ENCODE results near the gene COL11A1.
"Not testable (repeated sequence)": the region's sequence is repeated elsewhere in the genome, so short reads cannot be mapped to it uniquely, and the experiment has no call there.

The COL11A1 gene

DNA sequence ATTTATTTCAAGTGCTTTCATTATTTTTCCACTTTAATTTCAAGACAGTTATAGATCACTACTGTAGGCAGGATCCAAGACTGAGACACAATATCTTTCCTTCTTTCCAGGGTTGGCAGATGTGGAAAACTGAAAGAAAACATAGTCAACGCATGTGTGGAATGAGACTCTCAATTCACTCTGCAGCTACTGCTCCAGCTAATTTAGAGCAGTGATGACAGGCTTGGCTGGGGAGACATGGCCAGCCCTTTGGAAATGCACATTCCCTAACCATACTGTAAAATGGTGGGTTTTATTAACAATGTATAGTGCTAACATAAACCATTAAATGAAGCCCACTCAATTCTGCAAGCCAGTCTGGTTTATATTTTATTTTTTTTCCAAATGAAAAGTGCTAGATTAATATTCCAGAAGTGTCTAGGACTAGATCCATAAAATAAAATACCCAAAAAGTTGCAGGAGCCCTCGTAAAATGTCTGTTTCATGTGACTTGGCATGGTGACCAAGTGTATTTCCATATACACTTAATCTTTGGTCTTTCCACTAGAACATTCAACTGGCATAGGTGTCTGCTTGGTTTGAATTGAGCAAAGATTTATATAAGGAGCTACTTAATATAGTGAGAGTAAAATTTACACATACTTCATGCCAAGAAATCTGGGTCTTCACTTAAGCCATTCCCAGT lies 32.9 kb downstream of the COL11A1 start:
- DNase-seq, result no peak

DNA sequence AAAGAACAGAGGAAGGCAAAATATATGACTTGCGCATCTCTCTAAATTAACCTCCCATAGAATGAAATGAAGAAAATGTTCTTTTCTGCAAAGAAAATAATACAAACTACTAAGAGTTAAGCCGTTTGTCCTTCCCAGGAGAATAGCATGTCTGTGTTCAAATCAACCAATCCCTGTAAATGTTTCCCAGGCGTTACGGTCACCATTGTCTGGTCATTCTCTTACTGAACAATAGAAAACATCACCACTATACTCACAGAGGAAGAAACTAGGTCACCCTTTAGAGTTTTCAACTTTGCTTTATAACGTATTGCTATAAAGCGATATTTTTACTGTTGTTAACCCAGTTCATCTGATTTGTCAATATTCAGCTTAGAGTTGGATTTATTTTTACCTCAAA lies 34.1 kb downstream of the COL11A1 start:
- no peak for DNase-seq

DNA sequence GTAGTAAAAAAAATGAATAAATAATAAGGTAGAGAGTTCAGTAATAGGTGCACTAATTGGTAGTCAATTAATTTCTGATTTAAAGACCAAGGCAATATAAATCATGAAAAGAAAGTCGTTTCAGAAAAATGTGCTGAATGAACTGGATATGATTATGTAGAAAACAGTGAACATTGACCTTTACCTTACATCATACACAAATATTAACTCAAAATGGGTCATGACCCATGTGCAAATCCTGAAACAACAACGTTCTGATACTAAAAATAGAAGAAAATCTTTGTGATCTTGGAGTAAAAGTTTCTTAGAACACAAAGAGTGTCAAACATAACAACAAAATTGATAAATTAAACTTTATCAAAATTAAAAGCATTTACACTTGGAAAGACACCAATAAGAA lies 39.1 kb downstream of the COL11A1 start:
- no peak for DNase-seq

DNA sequence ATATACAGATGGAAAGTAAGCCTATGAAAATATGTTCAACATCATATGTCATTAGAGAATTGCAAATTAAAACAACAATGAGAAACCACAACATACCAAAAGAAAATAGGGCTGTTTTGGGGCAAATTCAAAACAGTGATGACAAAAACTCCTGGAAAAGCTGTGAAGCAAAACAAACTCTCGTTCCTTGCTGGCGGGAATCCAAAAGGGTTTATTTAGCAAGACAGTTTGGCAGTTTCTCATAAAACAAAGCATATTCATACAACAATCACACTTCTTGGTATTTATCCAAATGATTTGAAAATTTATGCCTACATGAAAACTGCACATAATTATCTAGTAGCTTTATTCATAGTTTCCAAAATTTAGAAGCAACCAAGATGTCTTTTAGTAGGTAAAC lies 44.4 kb downstream of the COL11A1 start:
- no peak for DNase-seq

DNA sequence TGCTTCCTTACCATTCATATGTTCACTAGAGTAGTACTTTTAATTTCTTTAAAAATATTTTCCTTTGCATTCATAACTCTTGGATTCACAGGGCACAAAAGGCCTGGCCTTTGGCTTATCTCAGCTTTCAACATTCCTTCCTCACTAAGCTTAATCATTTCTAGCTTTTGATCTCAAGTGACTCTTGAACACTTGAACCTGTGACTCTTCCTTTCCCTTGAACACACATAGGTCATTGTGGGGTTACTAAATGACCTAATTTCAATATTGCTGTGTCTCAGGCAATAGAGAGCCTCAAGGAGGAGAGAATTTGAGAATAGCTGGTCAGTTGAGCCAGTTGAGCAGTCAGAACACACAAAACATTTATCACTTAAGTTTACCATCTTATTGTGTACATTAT lies 49.9 kb downstream of the COL11A1 start:
- DNase-seq, result no peak

DNA sequence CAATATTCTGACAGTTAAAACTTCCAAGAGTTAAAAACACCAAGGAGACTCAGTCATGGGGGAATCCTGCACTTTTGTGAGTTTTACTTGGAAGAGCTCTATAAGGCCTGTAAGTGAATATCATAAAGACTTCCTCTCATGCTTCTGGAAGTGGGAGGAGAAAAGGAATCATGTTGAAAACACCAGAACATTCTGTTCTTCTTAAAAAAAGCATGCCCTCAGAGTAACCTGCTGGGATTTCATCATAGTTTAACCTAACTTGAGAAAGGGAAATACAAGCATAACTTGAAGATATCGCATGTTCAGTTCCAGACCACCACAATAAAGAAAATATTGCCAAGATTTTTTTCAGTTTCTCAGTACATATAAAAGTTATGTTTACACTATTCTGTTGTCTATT lies 51.9 kb downstream of the COL11A1 start:
- no peak for DNase-seq

DNA sequence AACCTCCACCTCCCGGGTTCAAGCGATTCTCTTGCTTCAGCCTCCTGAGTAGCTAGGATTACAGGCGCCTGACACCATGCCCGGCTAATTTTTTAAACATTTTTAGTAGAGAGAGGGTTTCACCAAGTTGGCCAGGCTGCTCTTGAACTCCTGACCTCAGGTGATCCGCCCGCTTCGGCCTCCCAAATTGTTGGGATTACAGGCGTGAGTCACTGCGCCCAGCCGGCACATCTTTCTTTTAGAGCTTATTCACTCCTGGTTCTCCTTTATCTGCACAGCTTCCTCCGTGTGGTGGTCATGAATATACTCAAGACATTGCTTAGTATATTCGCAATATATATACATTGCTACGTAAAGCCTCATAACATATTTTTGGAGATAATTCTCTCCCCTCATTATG lies 80.2 kb downstream of the COL11A1 start:
- DNase-seq, result not testable (repeated sequence)

DNA sequence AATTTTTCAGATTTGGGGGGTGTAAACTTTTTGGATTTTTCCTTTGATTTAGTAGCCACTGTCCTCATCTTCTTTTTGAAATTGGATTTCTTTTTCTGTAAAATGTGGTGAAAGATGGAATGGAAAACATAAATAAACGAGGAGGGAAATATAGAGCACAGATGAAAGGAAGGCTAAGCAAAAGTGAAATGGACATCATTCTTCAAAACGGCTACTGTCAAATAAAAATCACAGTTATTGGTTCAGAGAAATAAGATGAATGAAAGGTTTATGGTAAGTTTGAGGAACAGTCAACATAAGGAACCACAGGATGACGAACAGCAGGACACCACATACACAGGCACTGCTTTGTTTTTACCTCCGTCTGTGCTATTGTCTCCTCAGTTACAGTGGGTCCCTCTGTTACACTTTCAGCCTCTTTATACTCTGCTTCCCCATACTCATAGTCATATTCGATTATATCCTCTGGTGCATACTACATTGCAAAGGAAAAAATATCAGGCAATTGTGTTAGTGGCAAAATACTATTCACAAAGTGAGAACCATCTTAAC lies 82.4 kb downstream of the COL11A1 start:
- no peak for DNase-seq

DNA sequence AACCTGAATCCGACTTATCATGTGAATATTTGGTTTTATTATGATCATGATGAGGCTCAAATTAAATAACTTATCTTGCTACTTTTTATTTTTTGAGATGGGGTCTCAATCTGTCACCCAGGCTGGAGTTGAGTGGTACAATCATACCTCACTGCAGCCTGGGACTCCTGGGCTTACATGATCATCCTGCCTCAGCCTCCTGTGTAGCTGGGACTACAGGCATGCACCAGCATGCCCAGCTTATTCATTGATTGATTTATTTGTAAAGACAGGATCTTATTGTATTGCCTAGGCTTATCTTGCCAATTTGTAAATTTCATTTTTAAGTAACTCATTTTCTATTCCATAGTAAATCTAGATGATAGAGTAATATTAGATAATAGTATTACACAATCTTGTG lies 84.3 kb downstream of the COL11A1 start:
- no peak for DNase-seq

DNA sequence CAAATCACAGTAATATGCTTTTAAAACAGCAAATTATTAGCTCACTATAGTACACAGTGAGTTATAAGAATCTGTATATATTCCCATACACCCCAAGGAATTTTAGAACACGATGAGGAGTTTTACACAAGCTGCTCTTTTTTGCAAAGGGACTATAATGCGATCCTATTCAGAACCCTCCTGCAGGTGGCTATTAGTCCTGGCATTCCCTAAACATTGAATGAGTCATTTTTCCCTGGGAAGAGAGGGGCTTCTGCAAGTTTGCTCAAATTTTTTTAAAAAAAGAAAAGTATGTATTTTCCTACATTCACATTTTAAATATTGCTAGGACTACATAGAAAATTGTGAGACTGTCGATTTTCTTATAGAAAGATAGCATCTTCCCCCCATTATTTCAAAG lies 106.3 kb downstream of the COL11A1 start:
- DNase-seq, result no peak

DNA sequence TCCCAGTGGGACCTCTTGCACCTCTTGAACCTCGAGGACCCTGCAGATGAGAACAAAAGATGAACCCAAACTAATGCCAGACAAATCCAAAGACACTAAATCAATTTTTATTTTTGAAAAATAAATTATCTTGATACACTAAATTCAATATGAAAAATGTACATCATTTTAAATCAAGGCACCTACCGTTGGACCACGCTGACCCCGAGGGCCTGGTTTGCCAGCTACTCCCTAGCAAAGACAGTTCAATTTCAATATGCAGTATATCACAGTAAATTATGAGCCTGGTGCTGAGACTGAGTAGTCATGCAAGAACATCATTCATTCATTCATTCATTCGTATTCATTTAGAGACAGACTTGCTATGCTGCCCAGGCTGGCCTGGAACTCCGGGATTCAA lies 129.4 kb downstream of the COL11A1 start:
- DNase-seq, result no peak

DNA sequence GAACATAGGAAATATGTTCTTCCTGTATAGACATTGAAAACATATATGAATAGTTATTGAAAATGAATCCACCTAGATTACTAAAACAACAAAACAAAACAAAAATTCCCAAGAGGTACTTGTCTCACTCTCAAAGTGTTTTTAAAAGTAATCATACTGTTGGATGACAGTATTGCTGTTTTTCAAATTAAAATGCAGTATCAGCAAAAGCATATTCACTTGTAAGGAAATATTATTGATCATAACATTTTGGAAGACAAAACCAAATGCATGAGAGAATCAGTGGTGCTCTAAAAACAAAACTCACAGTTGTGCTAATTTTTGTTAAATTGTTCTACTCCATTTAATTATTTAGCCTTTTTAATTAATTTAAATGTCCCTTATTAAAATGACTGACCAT lies 131.0 kb downstream of the COL11A1 start:
- no peak for DNase-seq

DNA sequence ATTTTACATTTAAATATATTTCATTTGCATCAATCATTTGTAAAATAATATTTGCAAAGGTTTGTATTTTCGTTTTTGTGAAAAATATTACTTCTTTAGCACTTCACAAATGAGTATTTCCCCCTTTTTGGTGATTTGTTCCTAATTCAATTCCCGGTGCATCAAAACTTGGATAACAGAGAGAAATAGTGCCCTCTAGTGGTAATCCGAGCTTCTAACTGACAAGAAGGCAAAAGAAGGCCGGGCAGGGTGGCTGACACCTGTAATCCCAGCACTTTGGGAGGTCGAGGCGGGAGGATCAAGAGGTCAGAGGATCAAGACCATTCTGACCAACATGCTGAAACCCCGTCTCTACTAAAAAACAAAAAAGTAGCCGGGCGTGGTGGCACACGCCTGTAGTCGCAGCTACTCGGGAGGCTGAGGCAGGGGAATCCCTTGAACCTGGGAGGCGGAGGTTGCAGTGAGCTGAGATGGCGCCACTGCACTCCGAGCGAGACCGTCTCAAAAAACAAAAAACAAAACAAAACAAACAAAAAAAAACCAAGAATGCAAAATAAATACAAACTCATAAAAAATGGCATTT lies 137.7 kb downstream of the COL11A1 start:
- peak; percentile 50 for DNase-seq

DNA sequence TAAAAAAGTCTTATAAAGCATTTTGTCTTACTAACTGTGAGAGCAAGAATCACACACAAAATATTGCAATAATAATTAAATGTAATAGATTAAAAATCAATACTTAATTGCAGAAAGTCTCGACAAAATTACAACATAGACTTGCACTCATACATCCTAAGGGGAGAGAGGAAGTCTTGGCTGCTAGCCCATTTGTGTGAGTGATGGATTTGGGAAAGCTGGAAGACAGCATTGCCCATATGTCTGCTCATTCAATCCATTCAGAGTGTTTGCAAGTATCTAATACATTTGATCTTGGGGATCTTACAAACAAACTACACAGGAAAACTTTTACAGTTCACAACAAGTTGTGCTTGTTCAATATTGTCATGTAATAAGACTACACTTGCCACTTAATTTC lies 140.5 kb downstream of the COL11A1 start:
- DNase-seq, result no peak

DNA sequence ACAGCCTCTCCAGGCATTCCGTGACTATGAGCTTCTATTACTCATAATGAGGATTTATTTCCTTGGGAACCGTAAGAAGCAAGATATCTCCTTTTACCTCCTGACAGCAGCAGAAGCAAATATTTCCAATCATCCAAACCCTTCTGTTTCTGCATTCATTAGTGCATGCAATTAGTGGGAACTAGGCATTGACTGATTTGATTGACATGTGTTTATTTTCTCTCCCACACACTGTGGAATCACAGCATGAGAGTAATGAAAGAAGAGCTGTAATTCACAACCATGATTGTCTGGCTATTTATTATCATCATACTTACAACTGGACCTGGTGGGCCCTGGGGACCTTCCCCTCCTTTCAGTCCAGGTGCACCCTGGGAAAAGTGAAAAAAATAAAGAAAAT lies 146.8 kb downstream of the COL11A1 start:
- no peak for DNase-seq

DNA sequence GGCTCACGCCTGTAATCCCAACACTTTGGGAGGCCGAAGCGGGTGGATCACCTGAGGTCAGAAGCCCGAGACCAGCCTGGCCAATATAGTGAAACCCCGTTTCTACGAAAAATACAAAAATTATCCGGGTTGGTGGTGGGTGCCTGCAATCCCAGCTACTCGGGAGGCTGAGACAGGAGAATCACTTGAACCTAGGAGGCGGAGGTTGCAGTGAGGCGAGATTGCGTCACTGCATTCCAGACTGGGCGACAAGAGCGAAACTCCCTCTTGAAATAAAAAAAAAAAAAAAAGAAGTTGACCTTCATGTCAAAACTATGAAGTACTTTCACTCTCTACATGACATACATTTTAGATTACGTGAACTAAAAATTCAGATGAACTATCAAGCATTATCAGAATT lies 153.7 kb downstream of the COL11A1 start:
- no peak for DNase-seq

DNA sequence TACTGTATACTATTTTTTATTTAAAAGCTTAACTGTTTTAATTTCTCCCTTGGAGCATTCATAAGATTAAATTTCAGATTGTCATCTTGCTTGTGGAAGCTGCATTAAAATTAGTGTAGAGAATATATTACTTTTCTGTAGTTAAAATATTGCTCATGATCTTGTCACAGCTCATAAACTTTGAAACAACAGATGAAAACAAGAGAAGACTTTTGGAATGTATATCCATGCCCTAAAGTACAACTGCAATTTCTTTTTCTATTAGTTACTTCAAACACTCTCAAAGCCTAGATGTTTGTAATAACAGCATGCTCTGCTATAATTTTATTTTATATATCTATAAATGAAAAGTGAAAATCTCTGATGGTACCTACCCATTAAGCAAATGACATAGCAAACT lies 155.9 kb downstream of the COL11A1 start:
- no peak for DNase-seq

DNA sequence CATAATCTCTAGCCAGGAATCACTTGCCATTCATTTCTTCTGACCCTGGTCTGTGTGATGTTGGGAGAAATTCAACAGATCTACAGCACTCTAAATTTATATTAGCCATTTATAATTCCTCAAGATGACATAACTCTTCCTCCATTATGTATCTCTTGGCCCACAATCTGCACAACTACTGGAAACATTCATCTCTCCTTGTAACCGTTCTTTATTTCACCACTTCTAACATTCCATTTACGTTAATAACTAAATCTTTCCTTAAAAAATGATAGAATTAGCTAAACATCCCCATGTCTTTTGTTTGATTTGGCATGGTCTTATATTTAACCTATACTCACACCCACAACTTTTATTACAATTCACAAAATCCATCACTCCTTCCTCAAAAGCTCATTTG lies 166.0 kb downstream of the COL11A1 start:
- no peak for DNase-seq

DNA sequence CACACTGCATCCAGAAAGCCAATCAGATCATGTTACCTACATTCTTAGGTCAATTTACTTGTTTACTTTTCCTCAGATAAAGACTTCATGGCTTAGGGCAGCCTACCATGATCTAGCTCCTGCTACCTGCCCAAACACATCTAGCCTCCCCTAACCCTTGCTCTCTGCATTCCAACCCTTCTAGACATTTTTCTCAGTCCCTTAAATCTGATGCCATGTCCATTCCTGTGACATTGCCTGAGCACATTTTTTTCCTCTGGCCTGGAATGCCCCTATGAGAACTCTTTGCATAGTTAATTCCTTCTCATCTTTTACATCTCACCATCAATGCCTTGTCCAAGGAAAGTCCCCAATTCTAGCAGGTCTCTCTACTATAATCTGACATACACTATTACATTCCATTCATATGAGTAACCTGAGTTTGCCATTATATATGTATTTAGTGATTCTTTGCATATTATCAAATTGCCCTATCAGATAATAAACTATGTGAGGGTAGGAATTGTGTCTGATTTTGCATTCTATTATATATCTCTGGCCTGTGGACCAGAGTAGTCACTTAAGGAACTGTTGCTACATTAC lies 166.9 kb downstream of the COL11A1 start:
- no peak for DNase-seq

DNA sequence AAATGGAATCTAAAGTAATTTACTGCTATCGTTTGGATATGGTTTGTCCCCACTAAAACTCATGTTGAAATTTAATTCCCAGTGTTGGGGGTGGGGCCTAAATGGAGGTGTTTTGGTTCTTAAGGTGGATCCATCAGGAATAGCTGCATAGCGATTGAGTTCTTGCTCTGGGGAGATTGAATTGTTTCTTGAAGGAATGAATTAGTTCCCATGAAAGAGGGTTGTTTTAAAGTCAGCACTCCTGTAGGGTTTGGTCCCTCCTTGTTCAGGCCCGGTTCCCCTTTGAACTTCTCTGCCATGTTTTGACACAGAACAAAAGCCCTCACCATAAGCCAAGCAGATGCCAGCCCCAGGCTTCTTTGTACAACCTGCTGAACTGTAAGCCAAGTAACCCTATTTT lies 170.9 kb downstream of the COL11A1 start:
- no peak for DNase-seq

DNA sequence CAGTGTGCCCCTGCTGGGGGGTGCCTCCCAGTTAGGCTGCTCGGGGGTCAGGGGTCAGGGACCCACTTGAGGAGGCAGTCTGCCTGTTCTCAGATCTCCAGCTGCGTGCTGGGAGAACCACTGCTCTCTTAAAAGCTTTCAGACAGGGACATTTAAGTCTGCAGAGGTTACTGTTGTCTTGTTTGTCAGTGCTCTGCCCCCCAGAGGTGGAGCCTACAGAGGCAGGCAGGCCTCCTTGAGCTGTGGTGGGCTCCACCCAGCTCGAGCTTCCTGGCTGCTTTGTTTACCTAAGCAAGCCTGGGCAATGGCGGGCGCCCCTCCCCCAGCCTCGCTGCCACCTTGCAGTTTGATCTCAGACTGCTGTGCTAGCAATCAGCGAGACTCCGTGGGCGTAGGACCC lies 175.0 kb downstream of the COL11A1 start:
- not testable (repeated sequence) for DNase-seq

DNA sequence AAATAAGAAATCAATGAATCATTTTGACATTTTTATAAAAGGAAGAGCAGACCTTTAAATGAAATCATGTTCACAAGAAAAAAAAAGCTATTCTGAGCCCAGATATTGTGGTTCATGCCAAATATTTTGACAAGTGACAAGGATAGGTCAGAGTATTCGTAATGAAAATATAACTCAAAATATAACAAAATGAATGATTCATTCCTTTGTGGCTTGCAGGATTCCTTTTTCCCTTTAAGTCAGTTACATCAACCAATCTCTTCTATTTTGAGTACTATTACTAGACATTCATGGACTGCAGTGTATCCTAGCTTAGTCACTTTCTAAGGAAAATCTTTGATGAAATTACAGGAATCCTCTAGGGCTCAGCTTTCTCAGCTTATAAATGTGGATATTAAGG lies 188.7 kb downstream of the COL11A1 start:
- DNase-seq, result no peak

DNA sequence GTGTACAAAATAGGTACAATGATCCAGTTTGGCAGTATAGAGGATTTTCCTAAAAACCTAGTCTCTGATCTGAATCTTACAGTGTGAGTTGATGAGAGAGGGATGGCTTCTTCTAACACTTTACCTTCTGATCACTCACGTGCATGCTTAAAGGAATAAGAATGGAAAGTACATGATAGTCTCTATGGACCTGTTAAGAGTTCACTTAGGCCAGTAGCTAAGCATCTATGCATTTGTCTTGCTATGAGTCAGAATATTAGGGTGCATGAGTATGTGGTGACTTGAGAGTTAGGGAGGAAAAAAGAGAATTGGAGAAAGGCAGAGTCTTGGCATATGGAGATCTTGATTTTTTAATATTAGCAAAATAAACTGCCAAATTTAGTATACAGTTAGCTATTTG lies 206.3 kb downstream of the COL11A1 start:
- DNase-seq, result no peak

DNA sequence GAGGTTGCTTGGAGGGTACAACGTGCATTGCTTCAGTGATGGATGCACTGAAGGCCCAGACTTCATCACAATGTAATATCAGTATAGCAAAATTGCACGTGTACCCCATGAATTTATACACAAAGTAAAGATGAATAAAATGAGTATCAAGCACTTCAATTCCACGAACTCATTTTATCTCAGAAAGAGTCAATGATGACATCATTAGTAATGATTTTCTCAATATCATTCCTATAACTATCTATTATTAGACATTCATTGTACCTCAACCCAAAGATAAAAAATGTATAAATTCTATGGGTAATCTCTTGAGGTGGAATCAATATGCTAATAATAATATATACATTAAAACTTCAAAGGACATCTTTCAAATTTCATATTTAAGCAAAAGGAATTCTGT lies 208.4 kb downstream of the COL11A1 start:
- no peak for DNase-seq

DNA sequence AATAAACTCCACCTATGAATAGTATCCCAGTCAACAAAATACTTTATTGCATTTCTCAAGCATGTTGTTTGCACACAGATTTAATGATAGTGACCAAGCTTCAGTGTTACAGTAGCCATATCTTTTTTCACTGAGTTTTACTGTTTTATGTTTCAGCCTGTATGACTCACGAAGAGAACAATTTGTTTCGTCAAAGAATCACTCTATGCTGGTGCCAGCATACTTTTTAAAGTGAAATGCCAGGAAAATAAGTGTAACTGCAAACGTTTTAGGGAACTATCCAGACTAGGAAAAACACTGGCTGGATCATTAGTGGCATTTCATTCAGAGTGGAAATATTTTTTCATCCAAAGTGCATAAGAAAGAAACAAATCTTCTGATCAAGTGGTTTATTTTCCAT lies 210.8 kb downstream of the COL11A1 start:
- DNase-seq, result no peak

Measured in activated CD8-positive, alpha-beta memory T cell treated with anti-CD3 and anti-CD28 coated beads, Interleukin-2, amount 50 U/mL, for 48 hours (primary cell).